SKM-1 (cell line): Measurements from ENCODE around the gene CA5A.
"Not testable (repeated sequence)": the region's sequence is repeated elsewhere in the genome, so short reads cannot be mapped to it uniquely, and the experiment has no call there.

Experiments
- DNase-seq: peaks from one replicate; lab custom pipeline; 2025; ENCODE audit not compliant: unreplicated experiment; lab: John Stamatoyannopoulos, UW

The CA5A gene

GRCh38 chr16:87924811-87925670 is 11.3 kb downstream of the CA5A start:
- DNase-seq: no peak

- DNase-seq: no peak
Observed at GRCh38 chr16:87924041-87924810, 12.1 kb downstream of the CA5A start.

- no peak for DNase-seq
Observed at GRCh38 chr16:87922250-87922871, 14.0 kb downstream of the CA5A start.

- no peak for DNase-seq
Observed at GRCh38 chr16:87921236-87921773, 15.0 kb downstream of the CA5A start.

- no peak for DNase-seq
Observed at GRCh38 chr16:87919681-87919994, 16.7 kb downstream of the CA5A start.

- no peak for DNase-seq
Observed at GRCh38 chr16:87918866-87919680, 17.3 kb downstream of the CA5A start.

GRCh38 chr16:87918338-87918737 is 18.0 kb downstream of the CA5A start:
- DNase-seq: no peak

GRCh38 chr16:87917503-87917902 is 18.8 kb downstream of the CA5A start:
- no peak for DNase-seq

GRCh38 chr16:87914812-87915211 is 21.5 kb downstream of the CA5A start:
- no peak for DNase-seq

- DNase-seq: not testable (repeated sequence)
Observed at GRCh38 chr16:87914021-87914725, 22.2 kb downstream of the CA5A start.

- not testable (repeated sequence) for DNase-seq
Observed at GRCh38 chr16:87912691-87913090, 23.6 kb downstream of the CA5A start.

- not testable (repeated sequence) for DNase-seq
Observed at GRCh38 chr16:87911106-87911763, 25.1 kb downstream of the CA5A start.

GRCh38 chr16:87909203-87909935 is 27.0 kb downstream of the CA5A start:
- not testable (repeated sequence) for DNase-seq

- DNase-seq: not testable (repeated sequence)
Observed at GRCh38 chr16:87908101-87908500, 28.2 kb downstream of the CA5A start.

- DNase-seq: not testable (repeated sequence)
Observed at GRCh38 chr16:87905521-87905920, 30.8 kb downstream of the CA5A start.

- DNase-seq: not testable (repeated sequence)
Observed at GRCh38 chr16:87904963-87905362, 31.4 kb downstream of the CA5A start.

- not testable (repeated sequence) for DNase-seq
Observed at GRCh38 chr16:87900489-87900888, 35.8 kb downstream of the CA5A start.

- no peak for DNase-seq
Observed at GRCh38 chr16:87897521-87898505, 38.5 kb downstream of the CA5A start.
